OCI-LY3 (cell line): ENCODE measurements around the gene WDR90.

ENCODE experiments used
- EZH2phosphoT487 ChIP-seq: fragments of 200-600 bp; shearing (Covaris generic); IDR thresholded peaks from 2 replicates; pipeline ENCODE4 v1.6.1; 2018; ENCODE audit warnings: antibody characterized with exemption, mixed run types, low read depth
- TF ChIP-seq, protein P1 (sequence below): fragments of 200-600, 300-600 bp; sonication (generic); IDR thresholded peaks from 2 replicates; pipeline ENCODE4 v1.5.1; 2014; ENCODE audit warnings: antibody characterized with exemption, low read length, low read depth

DNA sequence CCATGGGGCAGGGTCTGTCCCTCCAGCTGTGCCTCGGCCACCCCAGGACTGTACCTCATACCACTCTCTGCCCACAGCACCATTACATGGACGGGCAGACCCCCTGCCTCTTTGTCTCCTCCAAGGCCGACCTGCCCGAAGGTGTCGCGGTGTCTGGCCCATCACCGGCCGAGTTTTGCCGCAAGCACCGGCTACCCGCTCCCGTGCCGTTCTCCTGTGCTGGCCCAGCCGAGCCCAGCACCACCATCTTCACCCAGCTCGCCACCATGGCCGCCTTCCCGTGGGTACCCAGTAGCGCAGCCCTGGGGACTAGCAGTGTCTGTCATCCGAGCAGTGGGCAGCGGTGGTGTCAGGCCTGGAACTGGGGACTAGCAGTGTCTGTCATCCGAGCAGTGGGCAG, 23.7 kb downstream of the WDR90 start:
- TF ChIP-seq, protein P1, sequence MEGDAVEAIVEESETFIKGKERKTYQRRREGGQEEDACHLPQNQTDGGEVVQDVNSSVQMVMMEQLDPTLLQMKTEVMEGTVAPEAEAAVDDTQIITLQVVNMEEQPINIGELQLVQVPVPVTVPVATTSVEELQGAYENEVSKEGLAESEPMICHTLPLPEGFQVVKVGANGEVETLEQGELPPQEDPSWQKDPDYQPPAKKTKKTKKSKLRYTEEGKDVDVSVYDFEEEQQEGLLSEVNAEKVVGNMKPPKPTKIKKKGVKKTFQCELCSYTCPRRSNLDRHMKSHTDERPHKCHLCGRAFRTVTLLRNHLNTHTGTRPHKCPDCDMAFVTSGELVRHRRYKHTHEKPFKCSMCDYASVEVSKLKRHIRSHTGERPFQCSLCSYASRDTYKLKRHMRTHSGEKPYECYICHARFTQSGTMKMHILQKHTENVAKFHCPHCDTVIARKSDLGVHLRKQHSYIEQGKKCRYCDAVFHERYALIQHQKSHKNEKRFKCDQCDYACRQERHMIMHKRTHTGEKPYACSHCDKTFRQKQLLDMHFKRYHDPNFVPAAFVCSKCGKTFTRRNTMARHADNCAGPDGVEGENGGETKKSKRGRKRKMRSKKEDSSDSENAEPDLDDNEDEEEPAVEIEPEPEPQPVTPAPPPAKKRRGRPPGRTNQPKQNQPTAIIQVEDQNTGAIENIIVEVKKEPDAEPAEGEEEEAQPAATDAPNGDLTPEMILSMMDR, result no peak
- TF ChIP-seq EZH2phosphoT487, result no peak
